HepG2 (cell line): ENCODE results near the gene PSMD4. TPM values are rescaled to one million over a fixed set of nuclear protein-coding genes. Genes with fewer than 3 reads are reported as not detected.

Experiments used
- ETV6 ChIP-seq: sonication (generic); formaldehyde crosslinking; conservative IDR thresholded peaks from 2 replicates; pipeline ENCODE4 v1.4.0; 2020; ENCODE audit warnings: missing genetic modification reagents
- MLLT10 ChIP-seq: sonication (generic); formaldehyde crosslinking; IDR thresholded peaks from 2 replicates; pipeline ENCODE4 v1.4.0; 2020; ENCODE audit warnings: missing genetic modification reagents
- PRMT3 ChIP-seq: sonication (generic); formaldehyde crosslinking; IDR thresholded peaks from 2 replicates; pipeline ENCODE4 v1.8.1; 2022; ENCODE audit warnings: low read depth, mild to moderate bottlenecking, moderate library complexity, missing genetic modification reagents, borderline replicate concordance
- SMAD1 ChIP-seq: sonication (generic); formaldehyde crosslinking; IDR thresholded peaks from 2 replicates; pipeline ENCODE4 v1.4.0; 2020; ENCODE audit warnings: missing genetic modification reagents, low read depth, mild to moderate bottlenecking, borderline replicate concordance
- TEAD2 ChIP-seq: sonication (generic); formaldehyde crosslinking; IDR thresholded peaks from 2 replicates; pipeline ENCODE4 v1.9.0; 2021; ENCODE audit warnings: missing genetic modification reagents
- ZEB1 ChIP-seq: IDR thresholded peaks from 2 replicates; pipeline ENCODE4 v1.6.1; 2012; ENCODE audit warnings: mild to moderate bottlenecking, low read depth, inconsistent platforms; ENCODE audit not compliant: insufficient replicate concordance
- ZFP36L1 ChIP-seq: sonication (generic); formaldehyde crosslinking; IDR thresholded peaks from 2 replicates; pipeline ENCODE4 v1.8.0; 2022; ENCODE audit warnings: mild to moderate bottlenecking, missing genetic modification reagents, moderate library complexity
- ZNF17 ChIP-seq: sonication (generic); formaldehyde crosslinking; IDR thresholded peaks from 2 replicates; pipeline ENCODE4 v1.5.0; 2020; ENCODE audit warnings: mild to moderate bottlenecking, missing genetic modification reagents
- ZNF317 ChIP-seq: sonication (generic); formaldehyde crosslinking; IDR thresholded peaks from 2 replicates; pipeline ENCODE4 v1.5.0; 2020; ENCODE audit warnings: mild to moderate bottlenecking, missing genetic modification reagents
- ZNF564 ChIP-seq: sonication (generic); formaldehyde crosslinking; IDR thresholded peaks from 2 replicates; pipeline ENCODE4 v1.8.1; 2023; ENCODE audit warnings: mild to moderate bottlenecking, missing genetic modification reagents
- polyA plus RNA-seq, 8 experiments: library from polyadenylated mRNA; depleted of rRNA in 3 of 8; stranded (reverse) in 7 of 8; unstranded in 1 of 8; fragments of >200 nt; fragmentation: Illumina TruSeq in 4 of 8; extraction: Trizol in 4 of 8; gene quantifications; 2 replicates each; pipeline versions ENCODE4 v1.2.1 to v1.2.3, GENCODE V29; 2011 to 2016; ENCODE audit warnings: low read depth in 4 of 8, missing spikeins in 1 of 8, mixed read lengths in 1 of 8; ENCODE audit not compliant: insufficient read depth in 1 of 8
- total RNA-seq, 5 experiments: library from RNA; depleted of rRNA; stranded (reverse); fragments of >200 nt; fragmentation: Illumina TruSeq; extraction: Trizol; gene quantifications; 2 replicates each; pipeline ENCODE4 v1.2.3, GENCODE V29; 2016; ENCODE audit warnings: low read depth in 1 of 5
- TF ChIP-seq, protein P1 (sequence below): sonication (generic); formaldehyde crosslinking; IDR thresholded peaks from one replicate; pipeline ENCODE4 v1.5.1; 2020; ENCODE audit warnings: mild to moderate bottlenecking, missing genetic modification reagents; ENCODE audit errors: not compliant biosample characterization
- TF ChIP-seq, protein P2 (sequence below): sonication (generic); formaldehyde crosslinking; IDR thresholded peaks from 2 replicates; pipeline ENCODE4 v1.4.0; 2020; ENCODE audit warnings: mild to moderate bottlenecking, low read depth, missing genetic modification reagents
- TF ChIP-seq, protein P3 (sequence below): sonication (generic); formaldehyde crosslinking; IDR thresholded peaks from 2 replicates; pipeline ENCODE4 v1.8.0; 2022; ENCODE audit warnings: mild to moderate bottlenecking, missing genetic modification reagents; ENCODE audit not compliant: insufficient replicate concordance
- TF ChIP-seq, protein P4 (sequence below): IDR thresholded peaks from 2 replicates; pipeline ENCODE4 v1.6.1; 2016; ENCODE audit warnings: missing genetic modification reagents, missing compliant biosample characterization

Gene PSMD4
- total and polyA plus RNA-seq, 2 of the 13 experiments (the other 11 are each of a cell fraction or from before 2014, with no cell fraction given): 194 to 243 TPM

DNA sequence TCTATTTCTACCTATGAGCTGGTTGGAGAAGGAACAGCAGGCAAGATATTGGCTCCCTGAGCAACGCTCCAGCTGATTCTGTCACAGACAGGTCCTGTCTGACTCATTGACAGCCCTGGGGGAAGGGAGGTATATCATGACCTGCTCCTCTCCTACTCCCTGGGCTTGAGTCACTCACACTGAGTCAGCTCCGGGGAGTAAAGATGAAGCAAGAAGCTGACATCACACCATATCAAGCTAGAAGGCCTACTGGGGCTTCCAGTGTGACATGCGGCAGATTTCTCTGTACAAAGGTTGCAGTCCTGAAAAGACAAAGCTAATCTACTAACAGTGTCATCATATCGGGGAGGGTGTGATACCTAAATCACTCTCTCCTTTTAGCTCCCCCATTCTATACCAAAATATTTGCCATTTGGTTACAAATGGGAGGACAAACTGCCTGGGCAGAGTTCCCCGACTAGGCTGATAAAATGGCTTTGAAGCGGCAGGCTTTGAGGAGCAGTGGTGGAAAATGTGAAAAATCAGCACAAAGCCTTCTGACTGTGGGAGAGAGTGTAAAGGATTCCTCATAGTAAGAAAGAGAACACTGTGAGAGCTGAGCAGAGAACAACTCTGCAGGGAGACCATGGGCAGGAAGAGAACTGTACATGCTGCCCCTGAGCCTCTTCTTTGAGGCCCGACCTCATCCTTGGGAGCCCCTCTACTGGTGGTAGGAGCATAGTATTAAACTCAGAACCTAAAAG, 57.2 kb downstream of the PSMD4 start (continued):
- TF ChIP-seq, protein P1, sequence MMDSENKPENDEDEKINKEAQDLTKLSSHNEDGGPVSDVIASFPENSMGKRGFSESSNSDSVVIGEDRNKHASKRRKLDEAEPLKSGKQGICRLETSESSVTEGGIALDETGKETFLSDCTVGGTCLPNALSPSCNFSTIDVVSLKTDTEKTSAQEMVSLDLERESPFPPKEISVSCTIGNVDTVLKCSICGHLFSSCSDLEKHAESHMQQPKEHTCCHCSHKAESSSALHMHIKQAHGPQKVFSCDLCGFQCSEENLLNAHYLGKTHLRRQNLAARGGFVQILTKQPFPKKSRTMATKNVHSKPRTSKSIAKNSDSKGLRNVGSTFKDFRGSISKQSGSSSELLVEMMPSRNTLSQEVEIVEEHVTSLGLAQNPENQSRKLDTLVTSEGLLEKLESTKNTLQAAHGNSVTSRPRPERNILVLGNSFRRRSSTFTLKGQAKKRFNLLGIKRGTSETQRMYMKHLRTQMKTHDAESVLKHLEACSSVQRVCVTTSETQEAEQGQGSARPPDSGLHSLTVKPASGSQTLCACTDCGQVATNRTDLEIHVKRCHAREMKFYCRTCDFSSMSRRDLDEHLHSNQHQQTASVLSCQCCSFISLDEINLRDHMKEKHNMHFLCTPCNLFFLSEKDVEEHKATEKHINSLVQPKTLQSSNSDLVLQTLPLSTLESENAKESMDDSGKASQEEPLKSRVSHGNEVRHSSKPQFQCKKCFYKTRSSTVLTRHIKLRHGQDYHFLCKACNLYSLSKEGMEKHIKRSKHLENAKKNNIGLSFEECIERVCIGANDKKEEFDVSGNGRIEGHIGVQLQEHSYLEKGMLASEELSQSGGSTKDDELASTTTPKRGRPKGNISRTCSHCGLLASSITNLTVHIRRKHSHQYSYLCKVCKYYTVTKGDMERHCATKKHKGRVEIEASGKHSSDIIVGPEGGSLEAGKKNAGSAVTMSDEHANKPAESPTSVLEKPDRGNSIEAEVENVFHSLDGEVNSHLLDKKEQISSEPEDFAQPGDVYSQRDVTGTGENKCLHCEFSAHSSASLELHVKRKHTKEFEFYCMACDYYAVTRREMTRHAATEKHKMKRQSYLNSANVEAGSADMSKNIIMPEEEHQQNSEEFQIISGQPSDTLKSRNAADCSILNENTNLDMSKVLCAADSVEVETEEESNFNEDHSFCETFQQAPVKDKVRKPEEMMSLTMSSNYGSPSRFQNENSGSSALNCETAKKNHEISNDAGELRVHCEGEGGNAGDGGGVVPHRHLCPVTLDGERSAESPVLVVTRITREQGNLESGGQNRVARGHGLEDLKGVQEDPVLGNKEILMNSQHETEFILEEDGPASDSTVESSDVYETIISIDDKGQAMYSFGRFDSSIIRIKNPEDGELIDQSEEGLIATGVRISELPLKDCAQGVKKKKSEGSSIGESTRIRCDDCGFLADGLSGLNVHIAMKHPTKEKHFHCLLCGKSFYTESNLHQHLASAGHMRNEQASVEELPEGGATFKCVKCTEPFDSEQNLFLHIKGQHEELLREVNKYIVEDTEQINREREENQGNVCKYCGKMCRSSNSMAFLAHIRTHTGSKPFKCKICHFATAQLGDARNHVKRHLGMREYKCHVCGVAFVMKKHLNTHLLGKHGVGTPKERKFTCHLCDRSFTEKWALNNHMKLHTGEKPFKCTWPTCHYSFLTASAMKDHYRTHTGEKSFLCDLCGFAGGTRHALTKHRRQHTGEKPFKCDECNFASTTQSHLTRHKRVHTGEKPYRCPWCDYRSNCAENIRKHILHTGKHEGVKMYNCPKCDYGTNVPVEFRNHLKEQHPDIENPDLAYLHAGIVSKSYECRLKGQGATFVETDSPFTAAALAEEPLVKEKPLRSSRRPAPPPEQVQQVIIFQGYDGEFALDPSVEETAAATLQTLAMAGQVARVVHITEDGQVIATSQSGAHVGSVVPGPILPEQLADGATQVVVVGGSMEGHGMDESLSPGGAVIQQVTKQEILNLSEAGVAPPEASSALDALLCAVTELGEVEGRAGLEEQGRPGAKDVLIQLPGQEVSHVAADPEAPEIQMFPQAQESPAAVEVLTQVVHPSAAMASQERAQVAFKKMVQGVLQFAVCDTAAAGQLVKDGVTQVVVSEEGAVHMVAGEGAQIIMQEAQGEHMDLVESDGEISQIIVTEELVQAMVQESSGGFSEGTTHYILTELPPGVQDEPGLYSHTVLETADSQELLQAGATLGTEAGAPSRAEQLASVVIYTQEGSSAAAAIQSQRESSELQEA (CRISPR knock-in tag): no peak
- TF ChIP-seq ZFP36L1 (CRISPR knock-in tag): no peak
- TF ChIP-seq MLLT10 (CRISPR knock-in tag): no peak
- TF ChIP-seq, protein P2, sequence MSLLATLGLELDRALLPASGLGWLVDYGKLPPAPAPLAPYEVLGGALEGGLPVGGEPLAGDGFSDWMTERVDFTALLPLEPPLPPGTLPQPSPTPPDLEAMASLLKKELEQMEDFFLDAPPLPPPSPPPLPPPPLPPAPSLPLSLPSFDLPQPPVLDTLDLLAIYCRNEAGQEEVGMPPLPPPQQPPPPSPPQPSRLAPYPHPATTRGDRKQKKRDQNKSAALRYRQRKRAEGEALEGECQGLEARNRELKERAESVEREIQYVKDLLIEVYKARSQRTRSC (CRISPR knock-in tag): no peak
- TF ChIP-seq ZNF317 (CRISPR knock-in tag): no peak
- no peak for TF ChIP-seq TEAD2 (CRISPR knock-in tag)
- no peak for TF ChIP-seq SMAD1
- no peak for TF ChIP-seq ZNF17 (CRISPR knock-in tag)
- TF ChIP-seq ZEB1: no peak
- no peak for TF ChIP-seq ZNF564 (CRISPR knock-in tag)
- TF ChIP-seq, protein P3, sequence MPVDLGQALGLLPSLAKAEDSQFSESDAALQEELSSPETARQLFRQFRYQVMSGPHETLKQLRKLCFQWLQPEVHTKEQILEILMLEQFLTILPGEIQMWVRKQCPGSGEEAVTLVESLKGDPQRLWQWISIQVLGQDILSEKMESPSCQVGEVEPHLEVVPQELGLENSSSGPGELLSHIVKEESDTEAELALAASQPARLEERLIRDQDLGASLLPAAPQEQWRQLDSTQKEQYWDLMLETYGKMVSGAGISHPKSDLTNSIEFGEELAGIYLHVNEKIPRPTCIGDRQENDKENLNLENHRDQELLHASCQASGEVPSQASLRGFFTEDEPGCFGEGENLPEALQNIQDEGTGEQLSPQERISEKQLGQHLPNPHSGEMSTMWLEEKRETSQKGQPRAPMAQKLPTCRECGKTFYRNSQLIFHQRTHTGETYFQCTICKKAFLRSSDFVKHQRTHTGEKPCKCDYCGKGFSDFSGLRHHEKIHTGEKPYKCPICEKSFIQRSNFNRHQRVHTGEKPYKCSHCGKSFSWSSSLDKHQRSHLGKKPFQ (CRISPR knock-in tag): no peak
- TF ChIP-seq, protein P4, sequence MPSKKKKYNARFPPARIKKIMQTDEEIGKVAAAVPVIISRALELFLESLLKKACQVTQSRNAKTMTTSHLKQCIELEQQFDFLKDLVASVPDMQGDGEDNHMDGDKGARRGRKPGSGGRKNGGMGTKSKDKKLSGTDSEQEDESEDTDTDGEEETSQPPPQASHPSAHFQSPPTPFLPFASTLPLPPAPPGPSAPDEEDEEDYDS (CRISPR knock-in tag): no peak
- TF ChIP-seq PRMT3 (CRISPR knock-in tag): no peak
- TF ChIP-seq ETV6: no peak
